Lung microvascular endothelial cell (primary cell): ENCODE results near the gene AJM1. TPM values are rescaled to one million over a fixed set of nuclear protein-coding genes. Genes with fewer than 3 reads are reported as not detected.
"Not testable (repeated sequence)": the region's sequence is repeated elsewhere in the genome, so short reads cannot be mapped to it uniquely, and the experiment has no call there.

Experiments
- DNase-seq, 2 donors: peaks; one replicate each; pipeline versions ENCODE4 v3.0.0 to v3.0.0-alpha.2; 2010; ENCODE audit warnings: low read depth in 2 of 2
- total RNA-seq: library from RNA; depleted of rRNA; stranded (reverse); fragments of >200 nt; gene quantifications from 2 replicates; pipeline ENCODE4 v1.2.1, GENCODE V29; 2014

Gene AJM1
- total RNA-seq, 1 donor from 2014 or later: 1.4 TPM

DNA sequence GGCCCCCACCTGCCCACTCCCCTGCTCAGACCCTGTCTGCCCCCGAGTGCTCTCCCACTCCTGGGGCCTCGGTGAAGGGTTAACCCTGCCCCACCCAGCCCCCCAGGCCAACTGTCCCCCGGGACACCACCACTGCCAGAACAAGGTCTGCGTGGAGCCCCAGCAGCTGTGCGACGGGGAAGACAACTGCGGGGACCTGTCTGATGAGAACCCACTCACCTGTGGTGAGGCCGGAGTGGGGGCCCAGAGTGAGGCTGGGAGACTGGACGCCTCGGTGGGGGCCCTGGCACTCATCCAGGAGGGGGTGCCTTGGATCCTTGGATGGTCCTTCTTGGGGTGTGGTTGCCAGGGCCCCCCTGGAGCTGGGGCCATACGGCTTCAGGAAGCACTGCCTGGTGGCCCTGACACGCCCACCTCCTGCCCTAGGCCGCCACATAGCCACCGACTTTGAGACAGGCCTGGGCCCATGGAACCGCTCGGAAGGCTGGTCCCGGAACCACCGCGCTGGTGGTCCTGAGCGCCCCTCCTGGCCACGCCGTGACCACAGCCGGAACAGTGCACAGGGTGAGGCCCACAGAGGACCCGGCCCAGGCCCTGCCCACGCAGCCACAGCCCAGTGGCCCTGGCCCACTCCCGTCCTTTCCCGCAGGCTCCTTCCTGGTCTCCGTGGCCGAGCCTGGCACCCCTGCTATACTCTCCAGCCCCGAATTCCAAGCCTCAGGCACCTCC is 12.0 kb downstream of the AJM1 start:
- no peak for DNase-seq

DNA sequence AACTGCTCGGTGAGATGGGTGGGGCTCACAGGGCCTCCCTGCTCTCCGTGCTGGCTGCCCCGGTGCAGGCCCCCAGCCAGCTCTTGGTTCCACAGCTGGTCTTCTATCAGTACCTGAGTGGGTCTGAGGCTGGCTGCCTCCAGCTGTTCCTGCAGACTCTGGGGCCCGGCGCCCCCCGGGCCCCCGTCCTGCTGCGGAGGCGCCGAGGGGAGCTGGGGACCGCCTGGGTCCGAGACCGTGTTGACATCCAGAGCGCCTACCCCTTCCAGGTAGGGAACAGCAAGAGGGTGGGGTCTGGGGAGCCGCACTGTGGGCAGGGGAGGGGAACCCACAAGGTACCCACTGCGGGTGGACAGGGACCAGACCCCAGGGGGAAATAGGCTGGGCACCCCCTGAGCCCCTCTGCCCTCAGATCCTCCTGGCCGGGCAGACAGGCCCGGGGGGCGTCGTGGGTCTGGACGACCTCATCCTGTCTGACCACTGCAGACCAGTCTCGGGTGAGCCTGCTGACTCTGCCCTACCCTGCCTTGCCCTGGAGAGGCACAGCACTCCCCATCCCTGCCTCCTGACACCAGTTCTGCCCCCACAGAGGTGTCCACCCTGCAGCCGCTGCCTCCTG is 12.7 kb downstream of the AJM1 start:
- DNase-seq: no peak

- no peak for DNase-seq
Observed at GRCh38 chr9:136855461-136856078, 13.3 kb downstream of the AJM1 start.

- DNase-seq: no peak
Observed at GRCh38 chr9:136856079-136856476, 13.8 kb downstream of the AJM1 start.

DNA sequence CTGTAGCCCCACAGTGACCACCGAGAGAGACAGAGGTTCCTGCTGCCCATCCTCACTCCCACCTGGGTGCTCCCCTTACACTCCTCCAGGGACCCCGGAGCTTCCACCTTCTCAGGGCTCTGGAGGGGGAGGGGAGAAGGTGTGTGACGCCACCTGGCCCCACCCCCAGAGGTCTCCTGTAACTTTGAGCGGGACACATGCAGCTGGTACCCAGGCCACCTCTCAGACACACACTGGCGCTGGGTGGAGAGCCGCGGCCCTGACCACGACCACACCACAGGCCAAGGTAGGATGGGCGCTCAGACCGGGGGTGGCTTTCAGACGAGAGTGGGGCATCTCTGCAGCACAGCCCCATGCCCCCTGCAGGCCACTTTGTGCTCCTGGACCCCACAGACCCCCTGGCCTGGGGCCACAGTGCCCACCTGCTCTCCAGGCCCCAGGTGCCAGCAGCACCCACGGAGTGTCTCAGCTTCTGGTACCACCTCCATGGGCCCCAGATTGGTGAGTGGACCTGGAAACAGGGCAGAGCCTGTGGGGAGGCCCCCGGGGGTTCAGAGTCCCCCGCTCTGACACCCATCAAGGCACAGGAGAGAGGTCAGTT is 14.4 kb downstream of the AJM1 start:
- DNase-seq: no peak

DNA sequence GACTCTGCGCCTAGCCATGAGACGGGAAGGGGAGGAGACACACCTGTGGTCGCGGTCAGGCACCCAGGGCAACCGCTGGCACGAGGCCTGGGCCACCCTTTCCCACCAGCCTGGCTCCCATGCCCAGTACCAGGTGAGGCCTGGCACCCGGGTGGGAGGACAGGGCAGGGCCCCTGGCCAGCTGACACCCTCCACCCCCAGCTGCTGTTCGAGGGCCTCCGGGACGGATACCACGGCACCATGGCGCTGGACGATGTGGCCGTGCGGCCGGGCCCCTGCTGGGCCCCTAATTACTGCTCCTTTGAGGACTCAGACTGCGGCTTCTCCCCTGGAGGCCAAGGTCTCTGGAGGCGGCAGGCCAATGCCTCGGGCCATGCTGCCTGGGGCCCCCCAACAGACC is 14.9 kb downstream of the AJM1 start:
- DNase-seq: no peak

GRCh38 chr9:136857581-136858412 is 15.5 kb downstream of the AJM1 start:
- no peak for DNase-seq

DNA sequence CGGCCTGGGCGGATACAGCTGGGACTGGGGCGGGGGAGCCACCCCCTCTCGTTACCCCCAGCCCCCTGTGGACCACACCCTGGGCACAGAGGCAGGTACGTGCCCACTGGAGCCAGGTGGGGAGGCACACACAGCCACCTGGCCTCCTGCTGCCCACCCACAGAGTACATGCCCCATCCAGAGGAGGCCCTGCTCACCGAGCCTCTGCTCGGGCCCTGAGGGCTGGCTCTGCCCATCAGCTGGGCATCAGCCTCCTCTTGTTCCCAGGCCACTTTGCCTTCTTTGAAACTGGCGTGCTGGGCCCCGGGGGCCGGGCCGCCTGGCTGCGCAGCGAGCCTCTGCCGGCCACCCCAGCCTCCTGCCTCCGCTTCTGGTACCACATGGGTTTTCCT is 16.2 kb downstream of the AJM1 start:
- no peak for DNase-seq

- DNase-seq: no peak
Observed at GRCh38 chr9:136858844-136859757, 16.8 kb downstream of the AJM1 start.

DNA sequence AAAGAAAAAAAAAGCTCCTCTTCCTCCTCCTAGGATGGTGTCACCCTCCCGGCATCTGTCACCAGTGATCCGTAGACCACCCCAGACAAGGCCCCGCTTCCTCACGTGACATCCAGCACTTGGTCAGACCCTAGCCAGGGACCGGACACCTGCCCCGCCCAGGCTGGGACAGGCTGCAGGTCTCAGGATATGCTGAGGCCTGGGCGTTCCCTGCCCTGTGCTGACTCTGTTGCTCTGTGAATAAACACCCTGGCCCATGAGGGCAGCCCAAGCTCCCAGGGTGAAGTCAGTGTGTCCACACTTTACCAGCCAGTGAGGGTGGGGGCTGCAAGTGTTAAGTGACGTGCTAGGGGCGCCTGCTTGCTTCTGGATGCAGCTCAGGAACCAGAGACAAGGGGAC is 18.3 kb downstream of the AJM1 start:
- DNase-seq: no peak

- DNase-seq: no peak
Observed at GRCh38 chr9:136860933-136861873, 18.9 kb downstream of the AJM1 start.

DNA sequence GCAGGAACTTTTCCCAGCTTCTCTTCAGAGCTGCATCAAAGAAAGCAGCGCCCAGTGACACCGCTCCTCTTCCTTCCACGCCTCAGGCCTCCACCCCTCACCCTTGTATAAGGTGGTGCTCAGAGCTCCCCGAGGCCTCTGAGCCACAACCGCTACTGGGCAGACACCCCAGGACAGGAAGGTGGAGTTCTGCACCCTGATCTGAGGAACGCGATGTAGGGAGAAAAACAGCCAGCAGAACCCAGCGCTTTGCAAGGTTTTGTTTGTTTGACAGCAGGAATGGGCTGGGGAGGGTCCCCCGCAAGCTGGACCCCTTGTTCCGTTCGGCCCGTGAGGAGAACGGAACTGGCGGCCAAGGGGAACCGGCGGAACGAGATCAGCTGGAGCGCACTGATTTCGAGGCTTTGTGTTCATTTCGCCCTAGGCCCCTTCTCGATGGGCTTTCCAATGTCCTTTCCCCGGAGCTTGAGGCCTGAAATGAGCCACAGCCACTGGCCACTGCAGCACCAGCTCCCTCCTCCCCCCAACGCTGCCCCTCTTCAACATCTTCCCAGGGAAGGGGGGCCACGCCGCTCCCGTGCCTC is 19.7 kb downstream of the AJM1 start:
- no peak for DNase-seq

- DNase-seq: no peak
Observed at GRCh38 chr9:136862849-136863622, 20.8 kb downstream of the AJM1 start.

- no peak for DNase-seq
Observed at GRCh38 chr9:136863623-136864273, 21.5 kb downstream of the AJM1 start.

DNA sequence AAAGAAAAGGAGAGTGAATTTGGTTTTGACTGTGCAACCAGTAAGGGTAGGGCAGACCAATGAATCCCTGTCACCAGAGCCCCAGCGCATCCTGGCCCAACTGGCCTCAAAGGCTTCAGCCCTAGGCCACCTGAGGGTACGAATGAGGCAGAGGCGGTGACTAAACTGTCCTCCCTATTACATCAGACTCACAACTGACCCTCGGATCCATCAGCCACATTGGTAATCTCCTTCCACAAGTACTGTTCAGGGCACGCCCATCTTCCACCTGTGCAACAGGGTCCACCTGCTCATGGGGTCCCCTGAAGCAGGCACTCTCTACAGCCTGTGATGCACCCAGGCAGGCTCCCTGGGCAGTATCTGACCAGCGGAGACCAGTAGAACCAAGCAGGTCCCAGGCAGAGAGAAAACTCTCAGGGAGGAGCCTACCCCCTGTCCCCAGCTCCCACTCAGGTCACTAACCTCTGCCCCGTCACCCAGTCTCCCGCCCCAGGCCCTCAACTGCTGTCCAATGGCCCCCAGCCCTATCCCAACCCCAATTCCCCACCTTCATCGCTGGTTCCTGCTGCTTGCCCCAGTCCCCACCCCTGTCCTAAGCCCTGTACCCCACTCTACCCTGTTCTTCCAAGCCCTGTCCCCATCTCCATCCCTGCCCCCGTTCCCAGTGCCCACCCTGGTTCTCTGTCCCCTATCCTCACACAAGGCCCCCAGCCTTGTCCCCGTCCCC is 22.9 kb downstream of the AJM1 start:
- DNase-seq: no peak

DNA sequence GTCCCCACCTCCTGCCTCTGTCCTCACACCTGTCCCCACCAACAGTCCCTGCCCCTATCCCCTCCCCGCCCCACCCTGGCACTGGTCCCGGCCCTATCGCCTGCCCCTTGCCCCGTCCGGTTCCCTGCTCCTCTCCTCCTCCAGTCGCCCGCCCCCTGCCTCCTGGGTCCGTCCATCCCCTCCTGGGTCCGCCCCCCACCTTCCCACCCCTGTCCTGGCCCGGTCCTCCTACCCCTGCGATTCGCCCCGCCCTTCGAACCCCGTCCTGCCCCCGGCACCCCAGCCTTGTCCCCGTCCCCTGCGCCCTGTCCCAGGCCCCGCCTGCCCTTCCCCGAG is 23.5 kb downstream of the AJM1 start:
- no peak for DNase-seq

DNA sequence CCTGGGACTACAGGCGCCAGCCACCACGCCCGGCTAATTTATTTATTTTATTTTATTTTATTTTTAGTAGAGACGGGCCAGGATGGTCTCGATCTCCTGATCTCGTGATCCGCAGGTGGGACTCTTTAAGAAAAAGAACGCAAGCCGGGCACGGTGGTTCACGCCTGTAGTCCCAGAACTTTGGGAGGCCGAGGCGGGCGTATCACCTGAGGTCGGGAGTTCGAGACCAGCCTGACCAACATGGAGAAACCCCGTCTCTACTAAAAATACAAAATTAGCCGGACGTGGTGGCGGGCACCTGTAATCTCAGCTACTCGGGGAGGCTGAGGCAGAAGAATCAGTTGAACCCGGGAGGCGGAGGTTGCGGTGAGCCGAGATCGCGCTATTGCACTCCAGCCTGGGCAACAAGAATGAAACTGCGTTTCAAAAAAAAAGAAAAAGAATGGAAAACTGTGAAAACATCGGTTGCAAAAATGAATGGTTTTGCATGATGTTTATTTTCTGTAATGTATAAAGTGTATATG is 24.7 kb downstream of the AJM1 start:
- DNase-seq: not testable (repeated sequence)
